GM23248 (cell line): Measurements from ENCODE around the gene GATA5.

Source experiments
- EZH2 ChIP-seq: fragments of 200-600 bp; sonication (generic); IDR thresholded peaks from 2 replicates; pipeline ENCODE4 v1.6.1; 2018; ENCODE audit warnings: antibody characterized with exemption, mild to moderate bottlenecking; ENCODE audit not compliant: insufficient read depth, poor library complexity, severe bottlenecking
- EZH2phosphoT487 ChIP-seq: fragments of 200-600 bp; sonication (generic); IDR thresholded peaks from 2 replicates; pipeline ENCODE4 v1.6.1; 2018; ENCODE audit warnings: antibody characterized with exemption, moderate library complexity, mild to moderate bottlenecking, low read depth; ENCODE audit not compliant: insufficient read depth

GRCh38 chr20:62519826-62520225, 44.0 kb upstream of the GATA5 start:
- TF ChIP-seq EZH2 (no peak), EZH2phosphoT487 (no peak)
